LHCN-M2 (cell line): ENCODE results near the gene AK9. TPM values are rescaled to one million over a fixed set of nuclear protein-coding genes. Genes with fewer than 3 reads are reported as not detected.
A peak's percentile ranks its signal among the peaks of the same experiment; 100 is the strongest.

Source experiments
- DNase-seq: peaks from one replicate; pipeline ENCODE4 v3.0.0-alpha.2; 2012; ENCODE audit warnings: low read depth
- total RNA-seq: library from RNA; depleted of rRNA; stranded (reverse); fragments of >200 nt; gene quantifications from 2 replicates; pipeline ENCODE4 v1.2.3, GENCODE V29; 2014

Gene AK9
- total RNA-seq, 1 experiment from 2014 or later, result 1.2 TPM

- DNase-seq, result no peak
Measured at GRCh38 chr6:109512271-109512817, 178.7 kb downstream of the AK9 start.

- DNase-seq, result no peak
Measured at GRCh38 chr6:109511832-109512231, 179.2 kb downstream of the AK9 start.

- no peak for DNase-seq
Measured at GRCh38 chr6:109510358-109510757, 180.6 kb downstream of the AK9 start.

- no peak for DNase-seq
Measured at GRCh38 chr6:109508166-109508860, 182.7 kb downstream of the AK9 start.

GRCh38 chr6:109507490-109508072 is 183.4 kb downstream of the AK9 start:
- no peak for DNase-seq

- no peak for DNase-seq
Measured at GRCh38 chr6:109506841-109507240, 184.2 kb downstream of the AK9 start.

GRCh38 chr6:109506314-109506713 is 184.7 kb downstream of the AK9 start:
- no peak for DNase-seq

- DNase-seq, result peak; percentile 76
Measured at GRCh38 chr6:109503327-109504224, 187.4 kb downstream of the AK9 start.

GRCh38 chr6:109498936-109499335 is 192.1 kb downstream of the AK9 start:
- no peak for DNase-seq

- DNase-seq, result no peak
Measured at GRCh38 chr6:109498052-109498451, 192.9 kb downstream of the AK9 start.

GRCh38 chr6:109496036-109496772 is 194.8 kb downstream of the AK9 start:
- DNase-seq, result no peak

GRCh38 chr6:109493865-109494264 is 197.1 kb downstream of the AK9 start:
- DNase-seq, result no peak

GRCh38 chr6:109491207-109491938 is 199.6 kb downstream of the AK9 start:
- peak; percentile 47 for DNase-seq

GRCh38 chr6:109490713-109491112 is 200.3 kb downstream of the AK9 start:
- DNase-seq, result no peak

GRCh38 chr6:109488001-109488400 is 203.0 kb downstream of the AK9 start:
- no peak for DNase-seq

GRCh38 chr6:109486068-109486467 is 204.9 kb downstream of the AK9 start:
- peak; percentile 19 for DNase-seq

GRCh38 chr6:109485266-109485935 is 205.6 kb downstream of the AK9 start:
- no peak for DNase-seq

GRCh38 chr6:109484122-109484521 is 206.9 kb downstream of the AK9 start:
- peak; percentile 75 for DNase-seq

GRCh38 chr6:109483735-109484057 is 207.3 kb downstream of the AK9 start:
- DNase-seq, result no peak
